ENCODE measurements around the gene TOR2A. TPM values are rescaled to one million over a fixed set of nuclear protein-coding genes. Genes with fewer than 3 reads are reported as not detected.

Gene TOR2A
- total RNA-seq, 4 donors from 2014 or later, result 31.4 to 126 (median 48.1) TPM

DNA sequence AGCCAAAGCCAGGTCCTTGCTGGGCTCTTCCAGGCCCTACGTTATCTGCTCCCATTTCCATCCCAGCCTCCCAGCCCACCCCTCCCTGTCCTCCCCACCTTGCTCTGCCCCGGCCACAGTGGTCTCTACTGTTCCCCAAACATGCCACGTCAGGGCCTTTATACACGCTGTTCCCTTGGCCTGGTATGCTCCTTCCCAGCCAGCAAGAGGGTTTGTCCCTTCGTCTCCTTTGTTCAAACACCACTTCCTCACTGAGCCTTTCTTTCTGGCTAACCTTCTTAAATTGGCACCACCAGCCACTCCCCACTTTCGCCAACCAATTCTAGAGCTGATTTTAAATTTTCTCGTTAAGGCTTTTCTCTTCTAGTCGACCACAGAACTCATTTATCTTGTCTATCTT lies 33.6 kb upstream of the TOR2A start:
- H3K4me3 ChIP-seq, result no peak overlapping the region
- H3K36me3 ChIP-seq, result no peaks in the 10 kb centered on the region
- 40 to 81% methylated on average over 1 to 8 of the region's 8 CpGs for WGBS, 2 donors (ENCODE audit: low coverage in 1 of 2)
- intact Hi-C loops (cut with DNase I; ENCODE audit: low total_unique reads), result no loop called here
- no peaks in the 10 kb centered on the region for H3K9me3 ChIP-seq
- no peaks in the 10 kb centered on the region for H3K27me3 ChIP-seq
- TF ChIP-seq EP300 (IDR thresholded peaks at IDR 0.05; ENCODE audit: low read depth), result no peak
- no peak for TF ChIP-seq POLR2A (IDR thresholded peaks at IDR 0.05)
- no peak for TF ChIP-seq POLR2AphosphoS5 (IDR thresholded peaks at IDR 0.05)
- TF ChIP-seq, protein P1, sequence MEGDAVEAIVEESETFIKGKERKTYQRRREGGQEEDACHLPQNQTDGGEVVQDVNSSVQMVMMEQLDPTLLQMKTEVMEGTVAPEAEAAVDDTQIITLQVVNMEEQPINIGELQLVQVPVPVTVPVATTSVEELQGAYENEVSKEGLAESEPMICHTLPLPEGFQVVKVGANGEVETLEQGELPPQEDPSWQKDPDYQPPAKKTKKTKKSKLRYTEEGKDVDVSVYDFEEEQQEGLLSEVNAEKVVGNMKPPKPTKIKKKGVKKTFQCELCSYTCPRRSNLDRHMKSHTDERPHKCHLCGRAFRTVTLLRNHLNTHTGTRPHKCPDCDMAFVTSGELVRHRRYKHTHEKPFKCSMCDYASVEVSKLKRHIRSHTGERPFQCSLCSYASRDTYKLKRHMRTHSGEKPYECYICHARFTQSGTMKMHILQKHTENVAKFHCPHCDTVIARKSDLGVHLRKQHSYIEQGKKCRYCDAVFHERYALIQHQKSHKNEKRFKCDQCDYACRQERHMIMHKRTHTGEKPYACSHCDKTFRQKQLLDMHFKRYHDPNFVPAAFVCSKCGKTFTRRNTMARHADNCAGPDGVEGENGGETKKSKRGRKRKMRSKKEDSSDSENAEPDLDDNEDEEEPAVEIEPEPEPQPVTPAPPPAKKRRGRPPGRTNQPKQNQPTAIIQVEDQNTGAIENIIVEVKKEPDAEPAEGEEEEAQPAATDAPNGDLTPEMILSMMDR (IDR thresholded peaks at IDR 0.05), result no peak
- in situ Hi-C loops (cut with MboI; ENCODE audit: low pct_ligation_motif_present in 1 of 4, low pct_unique_long_range_greater_than_20kb in 1 of 4, low sequenced_read_pairs in 3 of 4), result no loop called here
- peak overlapping the region; percentile 25 to 81 (median 76) for H3K27ac ChIP-seq
- DNase-seq, result no peak
- H3K4me1 ChIP-seq, result peaks cover 0 to 34% (median 11%) of the 10 kb centered on the region in 4 donors

DNA sequence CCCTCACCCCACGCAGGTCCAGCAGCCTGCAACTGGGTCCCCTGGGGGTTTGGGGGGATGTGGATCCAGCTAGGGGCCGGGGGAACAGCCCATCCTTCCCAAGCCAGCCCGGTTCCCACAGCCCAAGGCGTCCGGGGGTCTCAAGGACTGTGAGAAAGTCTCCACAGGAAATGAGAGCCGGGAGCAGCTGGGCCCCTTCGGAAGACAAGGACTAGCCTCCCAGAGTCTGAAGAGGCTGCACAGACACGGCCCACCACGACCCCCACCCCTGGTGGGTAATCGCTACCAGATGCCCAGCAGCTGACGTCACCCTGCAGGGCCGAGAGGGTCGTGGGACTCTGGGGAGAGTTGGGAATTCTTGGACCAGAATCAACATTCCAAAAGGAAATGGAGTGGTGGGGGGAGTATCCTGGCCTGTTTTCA lies 32.8 kb upstream of the TOR2A start:
- H3K4me1 ChIP-seq, result peaks cover 0 to 34% (median 11%) of the 10 kb centered on the region in 4 donors
- peak overlapping the region; percentile 25 to 81 (median 52) for H3K27ac ChIP-seq
- H3K4me3 ChIP-seq, result no peak overlapping the region
- no peaks in the 10 kb centered on the region for H3K27me3 ChIP-seq
- intact Hi-C loops (cut with DNase I; ENCODE audit: low total_unique reads), result no loop called here
- no peaks in the 10 kb centered on the region for H3K9me3 ChIP-seq
- in situ Hi-C loops (cut with MboI; ENCODE audit: low pct_ligation_motif_present in 1 of 4, low pct_unique_long_range_greater_than_20kb in 1 of 4, low sequenced_read_pairs in 3 of 4), result no loop called here
- H3K36me3 ChIP-seq, result no peaks in the 10 kb centered on the region
- DNase-seq, result no peak
- TF ChIP-seq, protein P1 (IDR thresholded peaks at IDR 0.05), result no peak
- no peak for TF ChIP-seq EP300 (IDR thresholded peaks at IDR 0.05; ENCODE audit: low read depth)
- TF ChIP-seq POLR2AphosphoS5 (IDR thresholded peaks at IDR 0.05), result no peak
- WGBS, 2 donors (ENCODE audit: low coverage in 1 of 2), result 59% methylated on average over 13 of the region's 13 CpGs; no CpG with 5 or more reads in 1 of the 2 donors

DNA sequence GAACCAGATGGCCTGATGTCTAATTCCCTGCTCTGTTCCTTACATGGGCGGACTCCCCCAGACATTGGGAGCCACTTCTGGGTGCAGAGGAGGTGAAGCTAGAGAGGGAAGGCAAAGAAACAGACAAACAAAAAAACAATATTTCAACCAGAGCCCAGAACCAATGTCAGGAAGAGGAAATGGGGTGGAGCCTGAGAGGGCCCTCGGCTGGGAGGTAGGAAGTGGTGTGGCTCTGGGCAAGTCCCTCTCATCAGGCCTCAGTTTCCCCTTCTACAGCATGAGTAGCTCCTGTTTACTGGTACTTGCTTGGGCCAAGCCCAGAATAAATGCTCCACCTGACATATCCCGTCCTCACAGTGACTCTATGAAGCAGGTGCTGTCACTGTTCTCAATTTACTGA lies 32.3 kb upstream of the TOR2A start:
- intact Hi-C loops (cut with DNase I; ENCODE audit: low total_unique reads), result no loop called here
- TF ChIP-seq POLR2AphosphoS5 (IDR thresholded peaks at IDR 0.05), result no peak
- TF ChIP-seq EP300 (IDR thresholded peaks at IDR 0.05; ENCODE audit: low read depth), result no peak
- no peak for TF ChIP-seq POLR2A (IDR thresholded peaks at IDR 0.05)
- TF ChIP-seq, protein P1 (IDR thresholded peaks at IDR 0.05), result no peak
- Histone ChIP-seq H3K9me3 (no peaks in the 10 kb centered on the region), H3K27ac (peak overlapping the region; percentile 25 to 81 (median 52)), H3K4me1 (peaks cover 0 to 34% (median 11%) of the 10 kb centered on the region in 4 donors), H3K36me3 (no peaks in the 10 kb centered on the region), H3K27me3 (no peaks in the 10 kb centered on the region), H3K4me3 (no peak overlapping the region)
- WGBS, 2 donors (ENCODE audit: low coverage in 1 of 2), result 73 to 80% methylated on average over 1 to 3 of the region's 3 CpGs
- no peak for DNase-seq
- in situ Hi-C loops (cut with MboI; ENCODE audit: low pct_ligation_motif_present in 1 of 4, low pct_unique_long_range_greater_than_20kb in 1 of 4, low sequenced_read_pairs in 3 of 4), result no loop called here

DNA sequence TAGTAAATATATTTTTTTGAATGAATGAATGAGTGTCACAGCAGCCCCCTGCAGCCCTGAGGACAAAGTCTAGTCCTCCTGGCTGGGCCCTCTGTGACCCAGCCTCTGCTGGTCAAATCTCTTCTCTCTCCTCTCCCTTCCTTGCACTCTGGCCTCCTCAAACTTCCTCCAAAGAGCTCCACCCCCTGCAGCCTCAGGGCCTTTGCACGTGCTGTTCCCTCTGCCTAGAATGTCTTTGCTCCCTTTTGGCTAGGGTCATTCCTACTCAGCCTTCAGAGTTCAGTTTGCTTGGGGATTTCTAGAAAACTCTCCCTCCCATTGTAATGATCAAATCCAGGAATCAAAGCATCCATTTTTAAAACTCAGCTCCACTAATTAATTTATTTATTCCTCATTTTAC lies 30.3 kb upstream of the TOR2A start:
- WGBS, 2 donors (ENCODE audit: low coverage in 1 of 2), result 56% methylated on average over 1 of the region's 1 CpG; no CpG with 5 or more reads in 1 of the 2 donors
- intact Hi-C loops (cut with DNase I; ENCODE audit: low total_unique reads) (no loop called here), in situ Hi-C loops (cut with MboI; ENCODE audit: low pct_ligation_motif_present in 1 of 4, low pct_unique_long_range_greater_than_20kb in 1 of 4, low sequenced_read_pairs in 3 of 4) (no loop called here)
- TF ChIP-seq EP300 (IDR thresholded peaks at IDR 0.05; ENCODE audit: low read depth) (no peak), POLR2A (IDR thresholded peaks at IDR 0.05) (no peak), POLR2AphosphoS5 (IDR thresholded peaks at IDR 0.05) (no peak)
- TF ChIP-seq, protein P1 (IDR thresholded peaks at IDR 0.05), result no peak
- Histone ChIP-seq H3K9me3 (no peaks in the 10 kb centered on the region), H3K4me3 (no peak overlapping the region), H3K27ac (peak overlapping the region in 1 of 4 donors; percentile 48), H3K27me3 (no peaks in the 10 kb centered on the region), H3K4me1 (peaks cover 0 to 23% (median 2%) of the 10 kb centered on the region in 4 donors), H3K36me3 (no peaks in the 10 kb centered on the region)
- DNase-seq, result no peak
